IPS-18a (cell line): ENCODE data around the gene ZBTB20.
"Not testable (repeated sequence)": the region's sequence is repeated elsewhere in the genome, so short reads cannot be mapped to it uniquely, and the experiment has no call there.

Experiments used
- H3K27ac ChIP-seq: one replicate; pipeline ENCODE4 v1.5.1; 2013; ENCODE audit warnings: low read length
- H3K27me3 ChIP-seq: one replicate; pipeline ENCODE4 v1.6.1; 2013; ENCODE audit warnings: mild to moderate bottlenecking, low read length; ENCODE audit not compliant: control insufficient read depth, insufficient read depth
- H3K36me3 ChIP-seq: one replicate; pipeline ENCODE4 v1.6.1; 2013; ENCODE audit warnings: low read depth, low read length; ENCODE audit not compliant: control insufficient read depth
- H3K4me1 ChIP-seq: one replicate; pipeline ENCODE4 v1.6.1; 2013; ENCODE audit warnings: low read depth, low read length; ENCODE audit not compliant: control insufficient read depth
- H3K4me3 ChIP-seq: one replicate; pipeline ENCODE4 v1.5.1; 2013; ENCODE audit warnings: low read length
- H3K9ac ChIP-seq: one replicate; pipeline ENCODE4 v1.6.1; 2013; ENCODE audit warnings: mild to moderate bottlenecking, low read length, moderate library complexity
- H3K9me3 ChIP-seq: one replicate; pipeline ENCODE4 v1.6.1; 2013; ENCODE audit warnings: low read depth, low read length; ENCODE audit not compliant: control insufficient read depth

ZBTB20 gene

DNA sequence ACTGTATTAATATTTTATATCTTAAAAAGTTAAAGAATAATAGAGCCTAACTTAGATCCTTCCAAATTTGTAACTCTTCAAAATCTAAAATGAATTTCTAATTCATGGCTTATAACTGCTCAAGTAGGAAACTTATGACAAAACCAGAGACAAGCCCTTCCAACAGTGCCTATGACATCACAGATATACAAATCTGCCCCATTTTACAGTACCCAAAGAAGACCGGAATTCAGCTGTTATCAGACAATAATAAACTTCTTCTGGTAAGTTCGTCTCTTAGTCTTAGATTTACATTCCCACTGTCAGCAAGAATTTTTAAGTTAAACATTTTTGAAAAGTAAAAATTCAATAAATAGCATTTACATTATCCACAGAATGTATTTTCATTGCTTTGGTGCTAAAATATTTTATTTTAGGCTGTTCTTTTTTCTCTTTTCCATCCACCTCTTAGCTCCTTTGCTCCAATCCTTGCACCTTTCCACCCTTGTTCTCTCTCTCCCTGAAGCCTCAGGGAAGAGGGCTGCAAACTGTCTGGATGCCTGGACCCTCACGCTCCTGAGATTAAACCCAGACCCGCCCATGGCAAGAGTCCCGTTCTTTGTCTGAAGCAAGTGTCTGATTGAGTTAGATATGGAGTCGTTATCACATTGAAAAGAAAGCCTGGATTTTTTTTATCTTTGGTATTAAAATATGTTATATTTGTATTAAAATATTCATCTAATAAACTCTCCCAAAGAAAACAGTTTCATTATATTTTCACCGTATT lies 312.7 kb downstream of the ZBTB20 start:
- Histone ChIP-seq H3K4me3 (no peak overlapping the region), H3K9me3 (no peaks in the 10 kb centered on the region), H3K27ac (no peak overlapping the region), H3K27me3 (no peaks in the 10 kb centered on the region), H3K36me3 (no peaks in the 10 kb centered on the region), H3K4me1 (no peaks in the 10 kb centered on the region), H3K9ac (no peak overlapping the region)

DNA sequence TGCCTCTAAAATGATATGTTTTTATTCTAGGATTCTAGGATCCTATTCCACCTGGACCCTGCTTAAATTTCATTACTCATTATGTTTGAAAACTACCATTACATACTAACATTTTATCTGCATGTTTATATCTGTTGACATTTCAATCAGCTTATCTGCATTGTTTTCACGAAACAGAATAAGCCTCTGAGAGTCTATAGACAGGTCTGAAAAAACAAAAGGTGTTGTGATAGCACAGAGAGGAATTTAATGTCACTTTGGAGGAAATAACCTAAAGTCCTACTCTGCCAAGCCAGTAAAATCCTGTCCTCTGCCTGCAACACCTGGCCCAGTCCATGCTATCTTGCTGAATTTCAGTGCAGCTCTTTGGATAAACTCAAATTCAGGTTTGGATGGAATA lies 315.2 kb downstream of the ZBTB20 start:
- H3K9me3 ChIP-seq: no peaks in the 10 kb centered on the region
- no peak overlapping the region for H3K4me3 ChIP-seq
- H3K27ac ChIP-seq: no peak overlapping the region
- no peaks in the 10 kb centered on the region for H3K36me3 ChIP-seq
- no peaks in the 10 kb centered on the region for H3K4me1 ChIP-seq
- H3K9ac ChIP-seq: no peak overlapping the region
- H3K27me3 ChIP-seq: no peaks in the 10 kb centered on the region

DNA sequence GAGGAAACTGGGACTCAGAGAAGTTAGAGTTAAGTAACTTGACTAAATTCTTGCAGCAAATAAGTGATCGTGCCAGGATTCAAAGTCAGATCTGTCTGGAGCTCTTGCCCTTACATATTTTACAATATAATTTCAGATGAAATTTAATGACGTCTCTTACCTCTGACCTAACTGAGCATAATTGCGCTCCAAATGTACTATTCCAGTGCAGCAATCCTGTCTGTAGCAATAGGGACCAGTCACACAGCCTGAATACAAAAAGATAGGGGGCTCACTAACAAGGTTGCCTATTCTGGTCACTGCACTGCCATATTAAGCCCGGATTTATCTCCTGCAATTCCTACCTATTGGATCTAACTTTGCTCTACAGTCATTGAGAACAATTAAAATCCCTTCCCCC lies 316.4 kb downstream of the ZBTB20 start:
- H3K4me3 ChIP-seq: no peak overlapping the region
- H3K4me1 ChIP-seq: no peaks in the 10 kb centered on the region
- H3K9me3 ChIP-seq: no peaks in the 10 kb centered on the region
- H3K27ac ChIP-seq: no peak overlapping the region
- no peaks in the 10 kb centered on the region for H3K27me3 ChIP-seq
- no peaks in the 10 kb centered on the region for H3K36me3 ChIP-seq
- H3K9ac ChIP-seq: no peak overlapping the region

DNA sequence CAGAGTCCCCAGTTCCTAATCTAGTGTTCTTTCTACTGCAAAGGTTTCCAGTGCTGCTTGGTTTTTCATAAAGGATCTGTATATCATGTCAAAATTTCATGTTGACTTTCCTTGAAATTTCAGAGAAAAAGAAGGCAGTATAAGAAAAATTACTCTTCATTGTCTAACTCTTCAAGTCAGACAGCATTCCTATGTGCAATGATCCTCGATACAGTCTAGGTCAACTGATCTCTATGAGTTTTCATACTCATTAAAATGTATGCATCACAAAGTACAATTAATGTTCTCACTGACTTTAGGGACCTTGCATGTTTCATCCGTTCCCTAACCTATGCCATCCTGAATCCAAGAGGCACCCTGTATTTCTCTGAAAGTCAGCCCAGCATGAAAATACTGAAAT lies 317.3 kb downstream of the ZBTB20 start:
- H3K4me1 ChIP-seq: no peaks in the 10 kb centered on the region
- H3K4me3 ChIP-seq: no peak overlapping the region
- H3K27me3 ChIP-seq: no peaks in the 10 kb centered on the region
- no peaks in the 10 kb centered on the region for H3K36me3 ChIP-seq
- H3K9me3 ChIP-seq: no peaks in the 10 kb centered on the region
- H3K9ac ChIP-seq: no peak overlapping the region
- H3K27ac ChIP-seq: no peak overlapping the region

DNA sequence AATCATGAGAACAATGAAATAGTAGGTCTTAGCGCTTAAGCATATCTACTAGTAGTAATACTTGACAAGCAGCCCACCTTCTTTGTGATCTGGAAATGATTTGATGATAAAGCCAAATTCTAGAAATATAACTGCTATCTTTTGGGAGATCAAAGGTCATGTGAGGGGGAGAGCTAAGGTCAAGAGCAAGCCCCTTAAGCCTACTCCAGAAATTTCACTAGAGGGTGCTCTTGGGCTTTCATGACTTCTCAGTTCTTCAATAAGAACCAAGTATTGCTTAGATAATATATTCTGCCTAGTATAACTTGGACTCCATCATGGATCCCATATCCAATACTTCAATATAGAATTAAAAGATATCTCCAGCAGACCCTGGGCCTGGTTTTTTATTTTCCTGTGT lies 319.6 kb downstream of the ZBTB20 start:
- H3K4me3 ChIP-seq: no peak overlapping the region
- H3K27ac ChIP-seq: no peak overlapping the region
- H3K9me3 ChIP-seq: no peaks in the 10 kb centered on the region
- H3K27me3 ChIP-seq: no peaks in the 10 kb centered on the region
- H3K4me1 ChIP-seq: no peaks in the 10 kb centered on the region
- H3K36me3 ChIP-seq: no peaks in the 10 kb centered on the region
- H3K9ac ChIP-seq: no peak overlapping the region

DNA sequence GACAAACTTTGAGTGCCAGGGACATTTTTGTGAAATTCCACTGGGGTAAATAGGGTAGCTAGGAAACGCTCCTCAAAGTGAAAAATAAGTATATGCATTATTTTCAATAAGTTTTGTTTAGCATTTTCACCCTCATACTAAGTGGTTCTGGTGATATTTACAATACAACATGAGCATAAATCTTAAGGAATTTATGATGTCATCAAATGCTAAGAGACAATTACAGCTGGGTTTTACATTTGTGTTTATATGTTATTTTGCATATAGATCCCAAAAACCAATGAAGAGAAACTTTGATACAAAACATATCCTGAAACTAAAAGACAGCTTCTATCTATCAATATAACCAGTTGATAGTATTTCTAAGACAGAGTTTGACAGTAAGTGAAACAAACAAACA lies 323.1 kb downstream of the ZBTB20 start:
- H3K9me3 ChIP-seq: no peaks in the 10 kb centered on the region
- H3K27ac ChIP-seq: no peak overlapping the region
- H3K9ac ChIP-seq: no peak overlapping the region
- no peaks in the 10 kb centered on the region for H3K27me3 ChIP-seq
- H3K4me1 ChIP-seq: no peaks in the 10 kb centered on the region
- no peak overlapping the region for H3K4me3 ChIP-seq
- H3K36me3 ChIP-seq: no peaks in the 10 kb centered on the region

DNA sequence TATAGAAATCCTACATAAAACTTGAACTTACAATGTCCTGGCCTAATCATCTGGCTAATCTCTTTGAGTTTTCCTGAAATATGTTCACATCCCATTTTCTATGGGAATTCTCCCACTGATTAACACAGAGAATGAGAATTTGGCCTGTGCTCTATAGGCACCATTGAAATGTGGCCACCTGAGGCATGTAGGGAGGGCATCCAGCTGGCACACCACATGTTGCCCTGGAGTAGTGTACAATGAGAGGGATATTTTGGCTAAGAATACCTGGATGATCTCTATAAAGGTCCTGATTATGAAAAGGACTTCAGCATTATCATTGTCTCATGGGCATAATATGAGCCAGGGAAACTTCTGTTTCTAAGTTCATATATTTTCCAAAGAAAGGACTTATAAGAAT lies 324.0 kb downstream of the ZBTB20 start:
- Histone ChIP-seq H3K4me3 (no peak overlapping the region), H3K9ac (no peak overlapping the region), H3K9me3 (no peaks in the 10 kb centered on the region), H3K27me3 (no peaks in the 10 kb centered on the region), H3K4me1 (no peaks in the 10 kb centered on the region), H3K27ac (no peak overlapping the region), H3K36me3 (no peaks in the 10 kb centered on the region)

DNA sequence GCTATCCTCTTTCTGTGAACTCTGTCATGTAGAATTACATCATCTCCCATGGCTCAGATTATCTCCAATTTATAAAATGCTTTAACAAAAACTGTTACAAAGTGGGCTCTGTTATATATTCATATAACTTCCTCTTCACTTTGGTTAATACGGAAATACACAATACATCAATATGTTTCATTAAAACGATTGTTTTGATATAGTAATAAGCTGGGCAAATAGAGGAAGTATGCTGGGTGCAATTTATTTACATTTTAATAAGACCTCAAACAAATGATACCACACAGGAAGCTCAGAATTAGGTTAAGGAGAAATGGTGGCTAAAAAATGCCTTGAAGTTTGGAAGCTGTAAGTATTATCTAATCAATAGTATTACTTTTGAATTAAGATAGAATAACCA lies 331.0 kb downstream of the ZBTB20 start:
- Histone ChIP-seq H3K9me3 (no peaks in the 10 kb centered on the region), H3K4me1 (no peaks in the 10 kb centered on the region), H3K4me3 (no peak overlapping the region), H3K27ac (no peak overlapping the region), H3K9ac (no peak overlapping the region), H3K27me3 (no peaks in the 10 kb centered on the region), H3K36me3 (no peaks in the 10 kb centered on the region)

DNA sequence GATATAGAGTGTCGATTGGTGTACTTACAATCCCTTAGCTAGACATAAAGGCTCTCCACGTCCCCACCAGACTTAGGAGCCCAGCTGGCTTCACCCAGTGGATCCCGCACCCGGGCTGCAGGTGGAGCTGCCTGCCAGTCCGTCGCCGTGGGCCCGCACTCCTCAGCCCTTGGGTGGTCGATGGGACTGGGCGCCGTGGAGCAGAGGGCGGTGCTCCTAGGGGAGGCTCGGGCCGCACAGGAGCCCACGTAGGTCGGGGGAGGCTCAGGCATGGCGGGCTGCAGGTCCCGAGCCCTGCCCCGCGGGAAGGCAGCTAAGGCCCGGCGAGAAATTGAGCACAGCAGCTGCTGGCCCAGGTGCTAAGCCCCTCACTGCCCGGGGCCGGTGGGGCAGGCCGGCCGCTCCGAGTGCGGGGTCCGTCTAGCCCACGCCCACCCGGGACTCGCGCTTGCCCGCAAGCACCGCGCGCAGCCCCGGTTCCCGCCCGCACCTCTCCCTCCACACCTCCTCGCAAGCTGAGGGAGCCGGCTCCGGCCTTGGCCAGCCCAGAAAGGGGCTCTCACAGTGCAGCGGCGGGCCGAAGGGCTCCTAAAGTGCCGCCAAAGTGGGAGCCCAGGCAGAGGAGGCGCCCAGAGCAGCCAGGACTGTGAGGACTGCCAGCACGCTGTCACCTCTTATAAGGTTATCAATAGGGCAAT lies 334.4 kb downstream of the ZBTB20 start:
- H3K9me3 ChIP-seq, H3K9ac ChIP-seq, H3K27ac ChIP-seq, H3K4me3 ChIP-seq, H3K4me1 ChIP-seq, H3K27me3 ChIP-seq, H3K36me3 ChIP-seq: not testable (repeated sequence)

DNA sequence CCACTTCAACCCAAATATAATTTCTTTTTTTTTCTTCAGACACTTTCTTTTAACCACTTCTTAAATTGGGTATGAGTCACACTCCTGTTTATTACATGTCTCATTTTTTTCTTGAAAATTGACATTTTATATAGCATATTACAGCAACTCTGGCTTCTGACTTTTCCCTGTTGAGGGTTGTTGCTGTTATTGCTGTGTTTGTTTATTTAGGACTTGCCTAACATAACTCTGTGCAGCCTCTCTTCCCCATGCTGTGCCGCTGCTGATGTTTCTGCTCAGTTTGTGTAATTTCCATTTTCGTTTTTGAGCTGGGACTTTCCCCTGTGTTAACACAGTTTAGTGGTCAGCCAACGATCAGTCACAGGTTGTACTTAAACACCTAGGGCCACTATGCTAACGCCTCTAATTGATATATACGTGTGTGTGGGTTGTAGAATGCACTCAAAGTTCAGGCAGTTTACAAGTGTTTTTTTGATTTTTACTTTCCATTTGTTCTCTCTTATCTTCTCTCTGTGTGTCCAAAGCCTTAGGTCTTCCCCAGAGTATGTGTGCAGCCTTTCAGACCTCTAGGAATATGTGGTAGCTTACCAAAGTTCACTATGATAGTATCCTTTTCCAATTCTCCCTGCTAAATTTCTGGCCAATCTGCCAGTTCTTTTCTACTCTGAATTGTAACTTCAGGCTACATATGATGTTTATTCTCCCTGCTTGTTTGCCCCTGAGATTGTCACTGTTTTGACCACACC lies 337.2 kb downstream of the ZBTB20 start:
- Histone ChIP-seq H3K27ac (no peak overlapping the region), H3K4me3 (no peak overlapping the region)

DNA sequence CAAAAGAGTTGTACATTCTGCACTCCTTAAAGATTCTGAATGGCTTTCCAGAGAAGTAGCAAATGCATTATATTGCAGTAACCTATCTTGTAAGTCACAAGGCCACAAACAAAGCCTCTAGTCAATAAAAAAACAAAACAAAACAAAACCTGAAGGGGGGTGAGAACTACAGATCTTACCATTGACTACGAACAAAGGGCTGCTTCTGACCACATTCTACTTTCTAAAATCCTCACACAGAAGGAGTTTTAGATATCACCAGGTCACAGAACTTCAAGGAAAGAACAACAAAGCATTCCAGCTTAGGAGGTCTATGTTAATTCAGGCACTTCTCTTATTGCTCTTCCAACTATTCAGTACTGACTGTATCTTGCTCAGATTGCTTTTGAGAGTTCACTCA lies 343.0 kb downstream of the ZBTB20 start:
- H3K27ac ChIP-seq: no peak overlapping the region
- H3K9ac ChIP-seq: no peak overlapping the region
- no peaks in the 10 kb centered on the region for H3K36me3 ChIP-seq
- H3K4me1 ChIP-seq: peaks cover 6% of the 10 kb centered on the region
- no peaks in the 10 kb centered on the region for H3K27me3 ChIP-seq
- no peaks in the 10 kb centered on the region for H3K9me3 ChIP-seq
- no peak overlapping the region for H3K4me3 ChIP-seq

More for the DNA sequence above, 337.2 kb downstream of the ZBTB20 start:
- Histone ChIP-seq H3K9me3 (no peaks in the 10 kb centered on the region), H3K36me3 (no peaks in the 10 kb centered on the region), H3K9ac (no peak overlapping the region), H3K27me3 (no peaks in the 10 kb centered on the region), H3K4me1 (no peaks in the 10 kb centered on the region)
